ENCODE data around the gene C11orf58. TPM values are rescaled to one million over a fixed set of nuclear protein-coding genes. Genes with fewer than 3 reads are reported as not detected.

C11orf58 gene
- total RNA-seq, 1 donor from 2014 or later, result 40.9 TPM

GRCh38 chr11:16778286-16778685, 39.8 kb downstream of the C11orf58 start:
- DNase-seq (ENCODE audit: low spot score in 2 of 2), result no peak
- intact Hi-C loops (cut with DNase I), result no loop called here

GRCh38 chr11:16778876-16779275, 40.4 kb downstream of the C11orf58 start:
- DNase-seq (ENCODE audit: low spot score in 2 of 2), result no peak
- Histone ChIP-seq H3K36me3 (no peaks in the 10 kb centered on the region), H3K27ac (no peak overlapping the region), H3K4me3 (no peak overlapping the region), H3K4me1 (no peaks in the 10 kb centered on the region), H3K9me3 (no peaks in the 10 kb centered on the region), H3K27me3 (no peaks in the 10 kb centered on the region)
- no peak for TF ChIP-seq CTCF (IDR thresholded peaks at IDR 0.05)
- intact Hi-C loops (cut with DNase I), result no loop called here

More at GRCh38 chr11:16778286-16778685, 39.8 kb downstream of the C11orf58 start:
- Histone ChIP-seq H3K9me3 (no peaks in the 10 kb centered on the region), H3K27me3 (no peaks in the 10 kb centered on the region), H3K27ac (no peak overlapping the region), H3K36me3 (no peaks in the 10 kb centered on the region), H3K4me1 (no peaks in the 10 kb centered on the region), H3K4me3 (no peak overlapping the region)
- no peak for TF ChIP-seq CTCF (IDR thresholded peaks at IDR 0.05)

- intact Hi-C loops (cut with DNase I), result no loop called here
- Histone ChIP-seq H3K27me3 (no peaks in the 10 kb centered on the region), H3K36me3 (no peaks in the 10 kb centered on the region), H3K27ac (no peak overlapping the region), H3K4me1 (no peaks in the 10 kb centered on the region), H3K4me3 (no peak overlapping the region), H3K9me3 (no peaks in the 10 kb centered on the region)
- TF ChIP-seq CTCF (IDR thresholded peaks at IDR 0.05), result no peak
- no peak for DNase-seq (ENCODE audit: low spot score in 2 of 2)
Measured at GRCh38 chr11:16779436-16779835, 41.0 kb downstream of the C11orf58 start.

- no peak for DNase-seq (ENCODE audit: low spot score in 2 of 2)
- Histone ChIP-seq H3K27ac (no peak overlapping the region), H3K9me3 (no peaks in the 10 kb centered on the region), H3K27me3 (no peaks in the 10 kb centered on the region), H3K36me3 (no peaks in the 10 kb centered on the region), H3K4me1 (no peaks in the 10 kb centered on the region), H3K4me3 (no peak overlapping the region)
- intact Hi-C loops (cut with DNase I), result loop anchor here (10.0 kb wide), 1 partner anchor 155 kb away; no protein-coding TSS in a partner anchor
- no peak for TF ChIP-seq CTCF (IDR thresholded peaks at IDR 0.05)
Measured at GRCh38 chr11:16780146-16780545, 41.7 kb downstream of the C11orf58 start.

- H3K27ac ChIP-seq, result no peak overlapping the region
Measured at GRCh38 chr11:16780698-16781550, 42.5 kb downstream of the C11orf58 start.

More at GRCh38 chr11:16780698-16781550, 42.5 kb downstream of the C11orf58 start:
- Histone ChIP-seq H3K9me3 (no peaks in the 10 kb centered on the region), H3K4me3 (no peak overlapping the region), H3K36me3 (no peaks in the 10 kb centered on the region), H3K4me1 (no peaks in the 10 kb centered on the region), H3K27me3 (no peaks in the 10 kb centered on the region)
- intact Hi-C loops (cut with DNase I), result loop anchor here (10.0 kb wide), 1 partner anchor 154 kb away; no protein-coding TSS in a partner anchor
- no peak for TF ChIP-seq CTCF (IDR thresholded peaks at IDR 0.05)
- DNase-seq (ENCODE audit: low spot score in 2 of 2), result no peak
